ENCODE measurements around the gene XRCC6.

DNA sequence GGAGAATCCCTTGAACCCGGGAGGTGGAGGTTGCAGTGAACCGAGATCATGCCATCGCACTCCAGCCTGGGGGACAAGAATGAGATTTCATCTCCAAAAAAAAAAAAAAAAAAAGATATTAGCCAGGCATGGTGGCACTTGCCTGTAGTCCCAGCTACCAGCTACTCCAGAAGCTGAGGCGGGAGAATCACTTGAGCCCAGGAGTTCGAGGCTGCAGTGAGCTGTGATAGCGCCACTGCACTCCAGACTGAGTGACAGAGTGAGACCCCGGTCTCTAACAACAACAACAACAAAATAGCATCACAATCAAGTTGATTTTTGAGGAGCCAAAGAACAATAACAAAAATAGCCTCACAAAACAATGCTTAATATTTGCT is 33.8 kb upstream of the XRCC6 start:
- TF ChIP-seq, protein P1, sequence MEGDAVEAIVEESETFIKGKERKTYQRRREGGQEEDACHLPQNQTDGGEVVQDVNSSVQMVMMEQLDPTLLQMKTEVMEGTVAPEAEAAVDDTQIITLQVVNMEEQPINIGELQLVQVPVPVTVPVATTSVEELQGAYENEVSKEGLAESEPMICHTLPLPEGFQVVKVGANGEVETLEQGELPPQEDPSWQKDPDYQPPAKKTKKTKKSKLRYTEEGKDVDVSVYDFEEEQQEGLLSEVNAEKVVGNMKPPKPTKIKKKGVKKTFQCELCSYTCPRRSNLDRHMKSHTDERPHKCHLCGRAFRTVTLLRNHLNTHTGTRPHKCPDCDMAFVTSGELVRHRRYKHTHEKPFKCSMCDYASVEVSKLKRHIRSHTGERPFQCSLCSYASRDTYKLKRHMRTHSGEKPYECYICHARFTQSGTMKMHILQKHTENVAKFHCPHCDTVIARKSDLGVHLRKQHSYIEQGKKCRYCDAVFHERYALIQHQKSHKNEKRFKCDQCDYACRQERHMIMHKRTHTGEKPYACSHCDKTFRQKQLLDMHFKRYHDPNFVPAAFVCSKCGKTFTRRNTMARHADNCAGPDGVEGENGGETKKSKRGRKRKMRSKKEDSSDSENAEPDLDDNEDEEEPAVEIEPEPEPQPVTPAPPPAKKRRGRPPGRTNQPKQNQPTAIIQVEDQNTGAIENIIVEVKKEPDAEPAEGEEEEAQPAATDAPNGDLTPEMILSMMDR (optimal IDR thresholded peaks at IDR 0.05 in 1 of 3, IDR thresholded peaks at IDR 0.05 in 1 of 3, conservative IDR thresholded peaks at IDR 0.05 in 1 of 3; ENCODE audit: extremely low read depth in 1 of 3, insufficient read depth in 2 of 3, low read length in 3 of 3): no peak
- no peak for TF ChIP-seq EZH2 (IDR thresholded peaks at IDR 0.05; ENCODE audit: low read length)

Data from keratinocyte (primary cell).